GM21367 (cell line): ENCODE measurements around the gene OAS2.
"Not testable (repeated sequence)": the region's sequence is repeated elsewhere in the genome, so short reads cannot be mapped to it uniquely, and the experiment has no call there.

ENCODE experiments used
- ATAC-seq: cut with Tn5 transposase; IDR thresholded peaks from one replicate; pipeline ENCODE4 v1.9.1; 2021; ENCODE audit not compliant: unreplicated experiment

Gene OAS2

DNA sequence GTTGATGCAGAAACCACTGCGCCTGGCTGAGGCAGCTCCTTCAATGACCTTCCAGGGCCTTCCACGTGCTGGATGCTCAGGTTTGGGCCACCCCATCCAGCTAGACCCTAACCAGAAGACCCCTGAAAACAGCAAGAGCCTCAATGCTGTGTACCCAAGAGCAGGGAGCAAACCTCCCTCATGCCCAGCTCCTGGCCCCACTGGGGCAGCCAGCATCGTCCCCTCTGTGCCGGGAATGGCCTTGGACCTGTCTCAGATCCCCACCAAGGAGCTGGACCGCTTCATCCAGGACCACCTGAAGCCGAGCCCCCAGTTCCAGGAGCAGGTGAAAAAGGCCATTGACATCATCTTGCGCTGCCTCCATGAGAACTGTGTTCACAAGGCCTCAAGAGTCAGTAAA, 29.5 kb upstream of the OAS2 start:
- ATAC-seq = no peak

DNA sequence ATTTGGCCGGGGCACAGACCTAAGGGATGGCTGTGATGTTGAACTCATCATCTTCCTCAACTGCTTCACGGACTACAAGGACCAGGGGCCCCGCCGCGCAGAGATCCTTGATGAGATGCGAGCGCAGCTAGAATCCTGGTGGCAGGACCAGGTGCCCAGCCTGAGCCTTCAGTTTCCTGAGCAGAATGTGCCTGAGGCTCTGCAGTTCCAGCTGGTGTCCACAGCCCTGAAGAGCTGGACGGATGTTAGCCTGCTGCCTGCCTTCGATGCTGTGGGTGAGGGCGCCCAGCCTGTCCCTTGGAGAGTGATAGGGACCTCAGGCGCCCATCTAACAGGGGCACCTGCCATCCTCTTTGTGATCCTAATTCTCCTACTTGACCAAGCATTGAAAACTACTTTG, 27.6 kb upstream of the OAS2 start:
- no peak for ATAC-seq

GRCh38 chr12:112957125-112957524, 21.2 kb upstream of the OAS2 start:
- ATAC-seq = not testable (repeated sequence)

- no peak for ATAC-seq
These were observed 17.2 kb upstream of the OAS2 start for GRCh38 chr12:112961074-112961473.

DNA sequence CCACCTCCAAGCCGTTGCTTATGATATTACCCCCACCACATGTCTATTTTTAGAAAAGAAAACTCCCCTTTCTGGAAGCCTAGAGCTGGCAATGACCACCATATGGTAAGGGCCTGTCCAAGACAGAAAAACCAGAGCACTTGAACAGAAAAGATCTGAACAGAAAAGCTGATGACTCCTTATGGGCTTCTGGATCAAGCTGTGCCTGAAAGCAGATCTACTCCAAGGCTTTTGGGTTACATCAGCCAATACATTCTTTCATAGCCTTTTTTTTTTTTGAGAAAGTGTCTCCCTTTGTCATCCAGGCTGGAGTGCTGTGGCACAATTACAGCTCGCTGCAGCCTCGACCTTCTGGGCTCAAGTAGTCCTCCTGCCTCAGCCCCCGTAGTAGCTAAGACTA, 16.8 kb upstream of the OAS2 start:
- ATAC-seq = no peak

DNA sequence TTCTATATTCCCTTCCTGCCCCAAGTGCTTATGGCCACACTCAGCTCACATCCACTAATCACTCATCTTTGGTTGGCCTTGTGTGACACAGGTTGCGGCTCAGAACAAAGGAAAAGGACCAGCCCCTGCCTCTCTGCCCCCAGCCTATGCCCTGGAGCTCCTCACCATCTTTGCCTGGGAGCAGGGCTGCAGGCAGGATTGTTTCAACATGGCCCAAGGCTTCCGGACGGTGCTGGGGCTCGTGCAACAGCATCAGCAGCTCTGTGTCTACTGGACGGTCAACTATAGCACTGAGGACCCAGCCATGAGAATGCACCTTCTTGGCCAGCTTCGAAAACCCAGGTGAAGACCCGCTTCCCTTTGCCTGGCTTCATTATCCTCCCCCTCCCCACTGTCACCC, 15.8 kb upstream of the OAS2 start:
- no peak for ATAC-seq

GRCh38 chr12:112963227-112963861, 15.0 kb upstream of the OAS2 start:
- ATAC-seq = no peak

- no peak for ATAC-seq
These were observed 14.2 kb upstream of the OAS2 start for GRCh38 chr12:112964067-112964670.

- no peak for ATAC-seq
These were observed 13.4 kb upstream of the OAS2 start for GRCh38 chr12:112964915-112965314.

GRCh38 chr12:112965643-112966042, 12.7 kb upstream of the OAS2 start:
- ATAC-seq = no peak

DNA sequence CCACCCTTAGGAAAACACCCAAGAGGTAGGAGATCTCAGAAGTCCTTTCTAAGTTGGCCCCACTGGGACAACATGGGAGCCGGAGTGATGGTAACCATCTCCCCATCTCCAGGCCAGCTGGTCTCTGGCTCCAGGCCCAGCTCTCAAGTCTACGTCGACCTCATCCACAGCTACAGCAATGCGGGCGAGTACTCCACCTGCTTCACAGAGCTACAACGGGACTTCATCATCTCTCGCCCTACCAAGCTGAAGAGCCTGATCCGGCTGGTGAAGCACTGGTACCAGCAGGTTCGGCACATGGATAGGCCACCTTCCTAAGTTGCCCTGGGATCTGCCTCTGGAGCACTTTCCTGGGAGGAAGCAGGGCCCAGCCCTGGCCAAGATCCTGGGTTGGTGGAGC, 11.0 kb upstream of the OAS2 start:
- no peak for ATAC-seq

DNA sequence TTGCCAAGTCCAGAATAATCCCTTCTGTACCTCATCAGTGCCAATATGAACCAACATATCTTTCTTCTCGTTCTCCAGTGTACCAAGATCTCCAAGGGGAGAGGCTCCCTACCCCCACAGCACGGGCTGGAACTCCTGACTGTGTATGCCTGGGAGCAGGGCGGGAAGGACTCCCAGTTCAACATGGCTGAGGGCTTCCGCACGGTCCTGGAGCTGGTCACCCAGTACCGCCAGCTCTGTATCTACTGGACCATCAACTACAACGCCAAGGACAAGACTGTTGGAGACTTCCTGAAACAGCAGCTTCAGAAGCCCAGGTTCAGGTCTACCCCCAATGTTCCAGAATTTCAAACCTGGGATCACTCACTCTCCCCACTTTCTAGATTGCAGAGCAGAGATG, 10.5 kb upstream of the OAS2 start:
- no peak for ATAC-seq

DNA sequence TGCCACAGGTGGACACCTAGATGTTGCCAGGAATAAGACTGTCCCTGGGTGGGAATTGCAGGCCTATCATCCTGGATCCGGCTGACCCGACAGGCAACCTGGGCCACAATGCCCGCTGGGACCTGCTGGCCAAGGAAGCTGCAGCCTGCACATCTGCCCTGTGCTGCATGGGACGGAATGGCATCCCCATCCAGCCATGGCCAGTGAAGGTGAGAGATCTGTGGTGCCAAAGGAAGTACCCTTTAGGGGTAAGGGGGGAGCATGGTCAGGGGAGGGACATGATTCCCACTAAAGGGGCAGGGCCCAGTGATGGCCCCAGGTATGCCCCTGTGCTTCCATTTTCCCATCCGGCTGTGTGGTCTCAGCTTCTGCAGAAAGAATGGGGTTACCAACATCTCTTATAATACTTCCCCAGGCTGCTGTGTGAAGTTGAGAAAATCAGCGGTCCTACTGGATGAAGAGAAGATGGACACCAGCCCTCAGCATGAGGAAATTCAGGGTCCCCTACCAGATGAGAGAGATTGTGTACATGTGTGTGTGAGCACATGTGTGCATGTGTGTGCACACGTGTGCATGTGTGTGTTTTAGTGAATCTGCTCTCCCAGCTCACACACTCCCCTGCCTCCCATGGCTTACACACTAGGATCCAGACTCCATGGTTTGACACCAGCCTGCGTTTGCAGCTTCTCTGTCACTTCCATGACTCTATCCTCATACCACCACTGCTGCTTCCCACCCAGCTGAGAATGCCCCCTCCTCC, 8.6 kb upstream of the OAS2 start:
- no peak for ATAC-seq

DNA sequence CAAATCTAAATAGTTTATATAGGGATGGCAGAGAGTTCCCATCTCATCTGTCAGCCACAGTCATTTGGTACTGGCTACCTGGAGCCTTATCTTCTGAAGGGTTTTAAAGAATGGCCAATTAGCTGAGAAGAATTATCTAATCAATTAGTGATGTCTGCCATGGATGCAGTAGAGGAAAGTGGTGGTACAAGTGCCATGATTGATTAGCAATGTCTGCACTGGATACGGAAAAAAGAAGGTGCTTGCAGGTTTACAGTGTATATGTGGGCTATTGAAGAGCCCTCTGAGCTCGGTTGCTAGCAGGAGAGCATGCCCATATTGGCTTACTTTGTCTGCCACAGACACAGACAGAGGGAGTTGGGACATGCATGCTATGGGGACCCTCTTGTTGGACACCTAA, 7.9 kb upstream of the OAS2 start:
- no peak for ATAC-seq

DNA sequence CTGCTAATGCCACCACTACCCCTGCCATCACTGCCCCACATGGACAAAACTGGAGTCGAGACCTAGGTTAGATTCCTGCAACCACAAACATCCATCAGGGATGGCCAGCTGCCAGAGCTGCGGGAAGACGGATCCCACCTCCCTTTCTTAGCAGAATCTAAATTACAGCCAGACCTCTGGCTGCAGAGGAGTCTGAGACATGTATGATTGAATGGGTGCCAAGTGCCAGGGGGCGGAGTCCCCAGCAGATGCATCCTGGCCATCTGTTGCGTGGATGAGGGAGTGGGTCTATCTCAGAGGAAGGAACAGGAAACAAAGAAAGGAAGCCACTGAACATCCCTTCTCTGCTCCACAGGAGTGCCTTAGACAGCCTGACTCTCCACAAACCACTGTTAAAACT, 7.1 kb upstream of the OAS2 start:
- ATAC-seq = no peak

DNA sequence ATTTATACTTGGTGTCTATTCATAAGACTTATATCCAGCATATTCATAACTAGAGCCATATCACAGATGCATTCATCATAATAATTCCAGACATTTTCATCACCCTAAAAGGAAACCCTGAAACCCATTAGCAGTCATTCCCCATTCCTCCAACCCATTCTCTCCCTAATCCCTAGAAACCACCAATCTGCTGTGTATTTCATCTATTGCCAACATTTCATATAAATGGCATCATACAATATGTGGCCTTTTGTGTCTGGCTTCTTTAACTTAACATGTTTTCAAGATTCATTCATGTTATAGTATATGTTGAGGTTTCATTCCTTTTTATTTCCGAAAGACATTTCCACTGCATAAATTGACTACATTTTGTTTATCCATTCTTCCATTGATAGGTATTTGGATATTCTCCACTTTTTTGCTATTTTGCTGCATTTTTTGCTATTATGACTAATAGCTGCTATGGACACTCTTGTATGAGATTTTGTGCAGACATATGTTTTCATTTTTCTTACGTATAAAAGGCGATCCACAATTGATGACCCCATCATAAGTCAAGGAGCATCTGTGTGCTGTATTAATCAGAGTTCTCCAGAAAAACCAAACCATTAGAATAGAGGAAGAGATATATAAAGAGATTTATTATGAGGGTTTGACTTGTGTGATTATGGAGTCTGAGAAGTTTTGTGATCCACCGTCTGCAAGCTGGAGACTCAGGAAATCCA, 5.1 kb upstream of the OAS2 start:
- ATAC-seq = no peak

GRCh38 chr12:112973818-112974231, 4.5 kb upstream of the OAS2 start:
- no peak for ATAC-seq

DNA sequence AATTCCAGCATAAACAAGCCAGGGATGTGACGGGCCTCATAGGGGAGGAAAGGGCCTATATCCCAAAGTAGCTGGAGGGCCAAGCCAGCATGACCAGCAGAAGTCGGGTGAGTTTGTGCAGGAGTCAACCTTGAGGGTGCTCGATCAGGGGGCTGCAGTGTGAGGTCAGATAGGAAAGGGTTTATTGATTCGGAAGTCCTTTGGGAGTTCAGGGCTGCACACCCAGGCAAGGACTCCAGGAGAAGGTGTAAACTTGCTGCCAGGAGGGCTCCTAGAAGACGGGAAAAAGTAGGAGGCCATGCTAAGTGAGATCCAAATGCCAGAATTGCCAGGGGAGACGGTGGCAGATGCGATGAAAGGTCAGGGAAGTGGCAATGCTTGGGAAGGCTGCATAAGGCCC, 3.4 kb upstream of the OAS2 start:
- ATAC-seq = no peak

DNA sequence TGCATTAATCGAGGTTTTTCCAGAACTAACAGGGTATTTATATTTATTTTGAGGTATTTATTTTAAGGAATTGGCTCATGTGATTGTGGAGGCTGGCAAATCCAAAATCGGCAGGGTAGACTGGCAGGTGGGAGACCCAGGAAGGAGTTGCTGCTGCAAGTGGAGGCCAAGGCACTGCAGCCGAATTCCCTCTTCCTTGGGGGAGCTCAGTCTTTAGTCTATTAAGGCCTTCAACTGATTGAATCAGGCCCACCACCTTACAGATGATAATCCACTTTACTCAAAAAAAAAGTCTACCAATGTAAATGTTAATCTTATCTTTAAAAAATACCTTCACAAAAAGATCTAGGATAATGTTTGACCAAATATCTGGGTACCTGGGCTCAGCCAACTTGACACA, 1.2 kb upstream of the OAS2 start:
- ATAC-seq = no peak

GRCh38 chr12:112977641-112978040, 678 bp upstream of the OAS2 start:
- ATAC-seq = no peak

GRCh38 chr12:112979041-112979680, 842 bp downstream of the OAS2 start:
- ATAC-seq = peak; percentile 35
